GM19025 (cell line): Measurements from ENCODE around the gene HACE1.

Experiments used
- ATAC-seq: cut with Tn5 transposase; IDR thresholded peaks from one replicate; pipeline ENCODE4 v1.9.1; 2021; ENCODE audit warnings: mild to moderate bottlenecking, low read depth, moderate library complexity; ENCODE audit not compliant: unreplicated experiment

The HACE1 gene

DNA sequence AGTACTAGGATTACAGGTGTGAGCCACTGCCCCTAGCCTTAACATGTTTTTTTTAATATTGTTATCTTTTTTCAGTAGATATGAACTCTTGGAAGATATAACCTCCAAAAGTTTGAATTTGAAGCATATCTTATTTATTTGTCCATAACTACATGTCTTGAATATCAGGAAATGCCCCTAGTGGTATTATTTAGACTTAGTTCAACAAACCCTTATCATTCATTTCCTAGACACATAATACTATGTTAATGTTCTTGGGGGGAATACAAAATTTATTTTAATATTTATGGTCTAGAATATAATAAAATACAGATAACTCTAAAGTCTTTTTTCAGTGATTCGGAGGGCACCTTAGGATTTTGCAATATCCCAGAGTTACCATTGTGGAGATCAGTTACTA, 160.7 kb downstream of the HACE1 start:
- no peak for ATAC-seq

- no peak for ATAC-seq
Observed at GRCh38 chr6:104692008-104692407, 167.7 kb downstream of the HACE1 start.

GRCh38 chr6:104689551-104690205, 170.0 kb downstream of the HACE1 start:
- no peak for ATAC-seq

DNA sequence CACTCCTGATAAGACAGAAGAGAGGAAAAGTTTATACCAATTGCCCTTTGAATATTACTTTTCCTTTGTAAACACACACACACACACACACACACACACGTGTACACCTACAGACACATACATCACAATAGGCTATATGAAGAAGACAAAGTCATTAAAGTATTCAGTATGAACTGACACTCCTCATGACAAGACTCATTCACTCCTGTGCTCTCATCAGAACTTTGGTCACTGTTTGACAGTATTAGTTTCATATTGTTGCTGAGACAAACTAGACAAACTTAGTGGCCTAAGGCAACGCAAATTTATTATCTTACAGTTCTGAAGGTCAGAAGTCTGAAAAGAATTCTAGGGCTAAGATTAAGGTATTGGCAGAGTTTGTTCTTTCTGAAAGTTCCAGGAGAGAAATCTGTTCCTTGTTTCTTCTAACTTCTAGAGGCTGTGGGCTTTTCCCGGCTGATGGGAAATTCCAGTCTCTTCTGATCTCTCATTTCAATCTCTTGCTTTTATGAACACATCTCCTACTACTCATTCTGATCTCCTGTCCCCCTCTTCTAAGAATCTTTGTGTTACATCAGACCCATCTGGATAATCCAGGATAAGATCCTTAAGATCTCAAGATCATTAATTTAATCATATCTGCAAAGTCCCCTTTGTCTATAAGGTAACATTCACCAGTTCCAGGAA, 171.3 kb downstream of the HACE1 start:
- peak; percentile 76 for ATAC-seq

DNA sequence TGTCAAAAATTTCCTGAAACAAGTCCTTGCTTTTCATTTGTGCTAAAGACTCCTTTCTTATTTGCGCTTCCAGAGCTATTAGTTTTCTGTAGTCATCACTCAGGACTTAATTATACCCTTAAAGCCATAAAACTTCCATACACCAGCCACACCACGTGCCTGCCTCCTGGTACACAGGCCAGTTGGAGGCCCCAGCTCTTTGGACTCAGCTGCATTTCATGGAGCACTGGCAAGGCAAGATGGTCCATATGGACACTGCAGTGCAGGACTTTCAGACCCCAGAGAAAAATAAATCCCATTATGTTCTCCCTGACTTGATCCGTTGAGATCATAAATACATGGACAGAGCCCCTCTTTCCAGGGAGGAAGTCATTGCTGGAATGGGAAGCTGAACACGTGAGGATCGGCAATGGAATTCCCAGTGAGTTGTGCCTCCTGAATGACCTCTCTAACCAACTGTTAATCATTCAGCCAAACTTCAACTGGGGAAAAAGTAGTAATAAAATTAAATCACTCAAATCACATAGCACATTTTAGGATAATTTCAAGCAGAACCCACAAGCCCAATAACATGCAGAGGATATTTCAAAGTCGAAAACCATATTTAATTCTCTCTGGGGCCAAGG, 173.1 kb downstream of the HACE1 start:
- ATAC-seq, result no peak

DNA sequence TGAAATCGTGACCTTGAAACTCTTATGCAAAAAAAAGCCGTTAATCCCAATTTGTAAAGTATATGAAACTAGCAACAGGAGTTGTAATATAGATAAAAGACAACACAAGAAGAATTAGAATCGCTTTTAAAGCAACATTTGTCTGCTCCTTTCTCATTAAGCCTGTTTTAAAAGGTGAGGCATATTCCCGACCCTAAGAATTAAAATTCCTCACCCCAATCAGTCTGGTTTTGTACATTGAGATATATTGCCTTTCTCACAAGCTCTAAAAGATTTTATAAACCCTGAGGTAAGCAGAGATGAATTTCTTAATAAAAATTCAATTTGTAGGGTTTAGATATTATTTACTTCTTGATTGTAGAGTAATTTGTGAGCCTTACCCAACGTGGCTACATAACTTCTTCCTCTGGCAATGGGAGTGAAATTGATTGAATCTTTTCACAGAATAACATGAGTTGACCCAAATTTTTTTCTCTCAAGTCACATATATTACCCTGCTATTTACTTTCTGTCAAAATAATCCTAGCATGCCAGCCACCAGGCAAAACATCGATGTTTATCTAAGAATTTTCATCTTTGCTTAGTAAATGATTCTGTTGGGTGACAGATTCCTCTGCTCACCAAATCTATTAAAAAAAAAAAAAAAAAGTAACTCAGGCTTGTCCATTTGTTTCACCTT, 173.7 kb downstream of the HACE1 start:
- no peak for ATAC-seq

DNA sequence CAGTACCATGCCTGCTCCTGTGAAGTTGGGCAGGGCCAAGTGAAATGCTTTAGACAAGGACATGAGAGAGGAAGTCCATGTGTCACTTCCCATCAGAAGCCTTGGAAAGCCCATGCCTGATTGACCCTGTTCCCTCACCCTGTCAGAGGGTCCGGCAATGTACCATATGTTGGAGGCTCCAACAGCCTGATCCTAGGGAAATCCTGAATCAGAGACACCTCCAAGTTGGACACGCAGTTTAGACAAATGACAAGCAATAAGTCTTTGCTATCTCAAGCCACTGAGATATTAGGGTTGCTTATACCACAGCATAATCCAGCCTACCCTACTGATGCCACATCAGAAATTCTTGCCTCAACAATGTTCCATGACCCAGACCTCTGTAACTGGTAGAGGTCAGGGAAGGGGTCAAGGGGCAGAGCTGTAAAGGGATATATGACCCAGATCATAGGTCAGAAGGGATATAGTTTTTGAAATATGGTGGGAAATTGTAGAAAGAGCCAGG, 174.8 kb downstream of the HACE1 start:
- ATAC-seq, result no peak

DNA sequence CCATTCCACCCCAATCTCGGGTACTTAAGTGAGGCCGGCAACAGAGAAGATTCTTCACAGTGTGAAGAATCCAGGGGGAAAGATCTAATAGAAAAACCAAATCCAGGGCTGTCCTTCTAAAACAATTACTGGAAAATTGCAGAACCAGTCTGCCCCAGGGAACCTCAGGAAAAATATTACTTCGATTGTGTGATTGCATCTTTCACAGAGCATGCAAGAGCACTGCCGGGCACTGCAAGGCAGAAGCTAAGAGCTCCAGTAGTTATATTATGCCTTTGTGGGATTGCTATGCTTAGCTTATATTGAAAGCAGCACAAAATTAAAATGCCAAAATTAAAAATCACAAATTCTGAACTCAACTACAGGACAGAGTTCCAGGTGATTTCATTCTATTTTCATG, 175.9 kb downstream of the HACE1 start:
- ATAC-seq, result no peak

DNA sequence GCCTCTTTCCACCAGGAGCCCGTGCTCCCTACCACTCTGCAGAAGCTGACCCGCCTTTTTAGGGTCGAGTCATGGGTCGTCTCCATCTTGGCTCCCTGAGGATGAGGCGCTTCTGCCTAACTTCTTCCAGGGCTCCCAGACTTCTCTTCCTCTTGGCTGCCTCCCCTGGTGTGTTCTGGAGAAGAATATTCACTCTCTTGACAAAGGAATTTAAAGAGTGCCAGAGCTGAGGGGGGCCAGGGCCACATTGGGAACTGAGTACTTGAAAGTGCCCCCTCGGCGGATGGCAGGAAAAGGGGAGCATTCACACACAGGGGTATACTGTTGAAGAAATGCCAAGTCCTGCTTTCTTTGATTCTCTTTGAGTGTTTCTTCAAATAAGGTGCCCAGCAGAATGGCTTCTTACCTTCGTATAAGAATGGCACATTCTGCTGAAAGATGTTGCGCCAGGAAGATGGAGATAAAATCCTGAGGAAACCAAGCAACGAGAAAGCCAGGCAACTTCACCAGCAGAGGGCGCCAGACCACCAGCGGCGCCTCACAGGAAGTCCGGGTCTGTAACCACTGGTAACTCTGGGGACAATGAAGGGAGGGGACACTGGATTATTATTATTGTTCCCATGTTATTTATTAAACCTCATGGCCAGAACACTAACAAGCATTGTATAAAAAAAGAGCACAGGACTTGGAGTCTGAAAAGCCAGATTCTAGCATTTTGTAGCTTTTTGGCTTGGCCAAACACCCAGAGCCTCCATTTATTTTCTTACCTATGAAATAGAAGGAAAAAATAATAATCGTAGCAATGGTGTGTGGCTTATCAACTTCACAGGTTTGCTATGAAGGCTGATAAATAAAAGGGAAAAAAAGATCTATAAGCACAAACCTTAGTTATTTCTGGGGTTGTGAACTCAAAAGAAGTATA, 176.7 kb downstream of the HACE1 start:
- ATAC-seq, result peak; percentile 76

- ATAC-seq, result no peak
Observed at GRCh38 chr6:104680539-104680938, 179.2 kb downstream of the HACE1 start.

GRCh38 chr6:104679971-104680370, 179.7 kb downstream of the HACE1 start:
- ATAC-seq, result no peak
